Measurements from ENCODE around the gene SNRPD3.

The SNRPD3 gene

DNA sequence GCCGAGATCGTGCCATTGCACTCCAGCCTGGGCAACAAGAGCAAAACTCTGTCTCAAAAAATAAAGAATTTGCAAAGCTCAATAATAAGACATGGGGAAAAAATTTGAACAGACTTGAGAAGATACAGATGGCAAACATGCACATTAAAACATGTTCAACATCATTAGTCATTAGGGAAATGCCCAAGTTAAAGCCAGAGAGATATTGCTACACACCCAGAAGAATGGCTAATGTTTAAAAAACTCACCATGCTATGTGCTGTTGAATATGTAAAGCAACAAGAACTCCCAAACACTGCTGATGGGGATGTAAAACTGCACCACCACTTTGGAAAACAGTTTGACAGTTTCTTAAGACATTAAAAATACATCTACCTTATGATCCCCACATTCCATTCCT is 24.5 kb downstream of the SNRPD3 start:
- DNase-seq (ENCODE audit: low spot score) = no peak
- in situ Hi-C loops (cut with MboI; ENCODE audit: low pct_unique_long_range_greater_than_20kb, low sequenced_read_pairs, unreplicated experiment) = no loop called here
- TF ChIP-seq, protein P1, sequence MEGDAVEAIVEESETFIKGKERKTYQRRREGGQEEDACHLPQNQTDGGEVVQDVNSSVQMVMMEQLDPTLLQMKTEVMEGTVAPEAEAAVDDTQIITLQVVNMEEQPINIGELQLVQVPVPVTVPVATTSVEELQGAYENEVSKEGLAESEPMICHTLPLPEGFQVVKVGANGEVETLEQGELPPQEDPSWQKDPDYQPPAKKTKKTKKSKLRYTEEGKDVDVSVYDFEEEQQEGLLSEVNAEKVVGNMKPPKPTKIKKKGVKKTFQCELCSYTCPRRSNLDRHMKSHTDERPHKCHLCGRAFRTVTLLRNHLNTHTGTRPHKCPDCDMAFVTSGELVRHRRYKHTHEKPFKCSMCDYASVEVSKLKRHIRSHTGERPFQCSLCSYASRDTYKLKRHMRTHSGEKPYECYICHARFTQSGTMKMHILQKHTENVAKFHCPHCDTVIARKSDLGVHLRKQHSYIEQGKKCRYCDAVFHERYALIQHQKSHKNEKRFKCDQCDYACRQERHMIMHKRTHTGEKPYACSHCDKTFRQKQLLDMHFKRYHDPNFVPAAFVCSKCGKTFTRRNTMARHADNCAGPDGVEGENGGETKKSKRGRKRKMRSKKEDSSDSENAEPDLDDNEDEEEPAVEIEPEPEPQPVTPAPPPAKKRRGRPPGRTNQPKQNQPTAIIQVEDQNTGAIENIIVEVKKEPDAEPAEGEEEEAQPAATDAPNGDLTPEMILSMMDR (IDR thresholded peaks at IDR 0.05; ENCODE audit: extremely low read depth, insufficient read depth, missing control alignments) = no peak

DNA sequence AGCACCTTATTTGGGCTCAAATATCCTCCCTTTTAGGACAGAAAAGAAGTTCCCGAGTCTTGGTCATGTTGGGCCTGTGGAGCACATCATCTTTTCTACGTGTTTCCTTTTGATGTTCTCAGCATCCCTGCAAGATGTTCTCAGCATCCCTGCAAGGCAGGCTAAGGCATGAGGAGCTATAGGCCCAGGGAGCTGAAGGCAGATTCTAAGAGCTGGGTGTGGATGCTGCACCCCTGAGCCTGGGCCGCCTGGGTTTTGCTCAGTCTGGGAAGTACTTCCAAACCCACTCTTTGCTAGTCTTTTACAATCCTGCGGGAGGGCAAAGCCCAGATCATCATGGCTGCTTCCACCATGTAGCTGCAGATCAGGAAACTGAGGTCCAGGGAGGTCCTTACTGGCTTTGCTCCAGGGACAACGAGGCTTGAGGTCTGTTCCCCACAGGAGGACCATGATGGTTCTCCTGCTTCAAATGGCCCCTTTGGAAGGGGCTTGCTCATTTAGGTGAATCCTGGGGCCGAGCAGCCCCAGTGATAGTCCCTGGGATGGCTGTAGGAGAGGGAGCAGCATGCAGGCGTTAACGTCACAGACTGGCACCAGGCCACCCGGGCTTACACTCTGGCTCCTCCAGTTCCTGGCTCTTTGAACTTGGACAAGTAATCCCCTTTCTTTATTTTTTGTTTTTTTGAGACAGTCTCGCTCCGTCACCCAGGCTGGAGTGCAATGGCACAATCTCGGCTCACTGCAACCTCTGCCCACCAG is 26.4 kb downstream of the SNRPD3 start:
- TF ChIP-seq, protein P1 (IDR thresholded peaks at IDR 0.05; ENCODE audit: extremely low read depth, insufficient read depth, missing control alignments) = no peak
- DNase-seq (ENCODE audit: low spot score) = no peak
- in situ Hi-C loops (cut with MboI; ENCODE audit: low pct_unique_long_range_greater_than_20kb, low sequenced_read_pairs, unreplicated experiment) = no loop called here

DNA sequence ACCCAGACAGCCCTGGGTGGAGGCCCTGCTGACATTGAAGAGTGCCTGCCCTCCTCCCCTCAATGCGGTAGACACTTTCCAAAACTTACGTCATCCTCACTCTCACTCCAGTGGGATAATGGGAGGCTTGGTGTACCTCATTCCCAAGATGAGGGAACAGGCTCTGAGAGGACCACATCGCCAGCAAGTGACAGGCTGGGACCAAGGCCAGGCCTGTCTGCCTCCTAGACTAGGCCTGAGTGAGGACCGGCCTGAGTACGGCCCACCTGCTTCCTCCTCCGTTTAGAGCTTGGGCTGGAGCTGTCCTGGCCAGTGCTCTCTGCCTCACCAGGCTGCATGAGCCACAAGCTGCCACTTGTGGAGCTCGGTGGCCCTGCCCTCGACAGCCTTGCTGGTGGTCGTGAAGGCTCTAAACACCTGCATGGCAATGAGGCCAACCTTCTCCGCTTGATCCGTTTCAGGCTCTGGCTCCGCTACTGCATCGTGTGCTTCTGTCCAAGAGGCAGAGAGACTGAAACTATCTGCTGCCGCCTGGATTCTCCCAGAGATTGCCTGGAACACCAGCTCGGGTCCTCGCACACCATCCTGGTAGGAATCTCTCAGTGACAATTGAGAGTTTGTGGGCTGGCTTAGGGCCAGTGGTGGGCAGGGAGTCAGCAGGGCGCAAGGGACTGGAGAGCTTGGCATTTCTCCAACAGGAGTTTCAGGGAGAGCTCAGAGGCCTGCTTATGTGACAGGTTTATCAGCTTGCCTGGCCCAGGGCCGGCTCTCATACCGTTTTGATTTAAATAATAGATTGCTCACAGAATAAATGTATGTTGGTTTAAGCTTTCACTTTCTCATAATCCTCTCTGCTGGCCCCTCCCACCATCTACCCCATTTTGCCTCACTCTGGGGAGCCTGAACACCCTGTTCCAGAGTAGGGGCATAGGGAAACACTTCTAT is 27.7 kb downstream of the SNRPD3 start:
- no peak for DNase-seq (ENCODE audit: low spot score)
- in situ Hi-C loops (cut with MboI; ENCODE audit: low pct_unique_long_range_greater_than_20kb, low sequenced_read_pairs, unreplicated experiment) = no loop called here
- TF ChIP-seq, protein P1 (IDR thresholded peaks at IDR 0.05; ENCODE audit: extremely low read depth, insufficient read depth, missing control alignments) = no peak

DNA sequence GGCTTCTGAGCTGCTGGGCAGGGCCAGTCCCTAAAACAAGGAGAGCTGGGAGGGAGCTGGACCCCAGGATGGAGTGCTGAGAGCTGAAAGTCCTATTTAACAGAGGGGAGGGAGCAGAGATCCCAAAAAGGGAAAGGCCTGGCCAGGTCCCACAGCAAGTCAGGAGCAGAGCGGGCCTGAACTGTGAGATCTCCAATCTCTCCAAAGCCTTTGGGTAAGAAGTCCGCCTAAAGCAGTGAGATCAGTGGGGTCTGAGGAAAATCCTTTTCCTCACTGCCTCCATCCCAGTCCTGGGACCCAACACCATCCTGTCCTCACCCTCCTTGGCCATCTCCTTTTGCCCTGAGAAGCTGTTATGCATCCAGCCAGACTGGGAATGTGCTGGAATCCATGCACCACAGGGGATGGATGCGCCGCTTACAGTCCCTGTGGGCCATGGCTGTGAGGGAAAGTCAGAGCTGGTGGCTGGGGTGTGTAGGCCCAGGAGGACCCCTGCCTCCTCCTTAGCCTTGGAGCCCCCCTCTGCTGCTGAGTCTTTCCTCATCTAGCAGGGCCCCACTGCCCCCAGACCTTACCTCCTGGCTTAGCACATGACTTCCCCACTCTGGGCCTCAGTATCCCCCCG is 28.5 kb downstream of the SNRPD3 start:
- TF ChIP-seq, protein P1 (IDR thresholded peaks at IDR 0.05; ENCODE audit: extremely low read depth, insufficient read depth, missing control alignments) = no peak
- DNase-seq (ENCODE audit: low spot score) = no peak
- in situ Hi-C loops (cut with MboI; ENCODE audit: low pct_unique_long_range_greater_than_20kb, low sequenced_read_pairs, unreplicated experiment) = no loop called here

DNA sequence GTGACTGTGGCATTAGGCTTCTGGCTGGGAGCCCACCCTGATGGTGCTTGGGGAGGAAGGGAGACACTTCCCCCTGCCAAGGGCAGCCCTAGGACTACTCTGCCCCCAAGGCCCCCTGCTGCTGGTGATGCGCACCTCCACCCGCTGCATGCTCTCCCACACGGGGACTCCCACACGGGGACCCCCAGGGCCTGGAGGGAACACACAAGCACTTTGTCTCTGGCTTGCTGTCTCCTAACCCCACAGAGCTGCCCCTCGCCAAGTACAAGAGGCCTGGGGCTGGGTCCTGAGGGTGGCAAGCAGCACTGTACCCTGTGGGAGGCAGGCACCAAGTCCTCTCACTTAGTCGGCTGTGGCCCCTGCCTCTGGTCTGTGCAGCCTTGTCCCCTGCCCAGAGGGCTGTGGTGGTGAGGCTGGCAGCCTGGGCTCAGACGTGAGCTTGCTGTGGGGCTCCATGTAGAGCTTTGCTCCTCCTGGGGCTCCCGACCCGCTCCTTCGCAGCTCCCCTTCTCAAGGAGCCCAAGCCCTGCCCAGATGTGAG is 29.1 kb downstream of the SNRPD3 start:
- DNase-seq (ENCODE audit: low spot score) = no peak
- in situ Hi-C loops (cut with MboI; ENCODE audit: low pct_unique_long_range_greater_than_20kb, low sequenced_read_pairs, unreplicated experiment) = no loop called here
- TF ChIP-seq, protein P1 (IDR thresholded peaks at IDR 0.05; ENCODE audit: extremely low read depth, insufficient read depth, missing control alignments) = no peak

DNA sequence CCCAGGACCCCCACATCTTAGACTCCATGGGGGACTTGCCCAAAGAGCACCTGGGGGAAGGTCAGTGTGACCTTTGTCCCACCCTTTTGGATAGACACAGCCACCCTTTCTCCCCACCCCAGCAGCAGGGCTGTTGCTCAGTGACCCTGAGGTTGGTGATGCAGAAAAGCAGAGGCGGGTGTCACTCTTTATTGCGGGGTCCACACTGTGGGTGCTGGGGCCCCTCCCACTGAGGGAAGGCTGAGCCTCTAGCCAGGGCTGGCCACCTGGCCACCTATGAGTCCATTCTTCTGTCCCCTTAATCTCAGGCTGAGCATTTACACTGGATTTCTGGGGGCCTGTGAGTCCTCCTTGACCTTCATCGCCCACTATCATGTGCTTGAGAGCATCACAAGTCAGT is 29.7 kb downstream of the SNRPD3 start:
- TF ChIP-seq, protein P1 (IDR thresholded peaks at IDR 0.05; ENCODE audit: extremely low read depth, insufficient read depth, missing control alignments) = no peak
- DNase-seq (ENCODE audit: low spot score) = no peak
- in situ Hi-C loops (cut with MboI; ENCODE audit: low pct_unique_long_range_greater_than_20kb, low sequenced_read_pairs, unreplicated experiment) = no loop called here

All from GM13977 (cell line).